ENCODE measurements around the gene AKT1S1. TPM values are rescaled to one million over a fixed set of nuclear protein-coding genes. Genes with fewer than 3 reads are reported as not detected.

AKT1S1 gene
- total RNA-seq, 1 experiment from 2014 or later = 64.6 TPM

DNA sequence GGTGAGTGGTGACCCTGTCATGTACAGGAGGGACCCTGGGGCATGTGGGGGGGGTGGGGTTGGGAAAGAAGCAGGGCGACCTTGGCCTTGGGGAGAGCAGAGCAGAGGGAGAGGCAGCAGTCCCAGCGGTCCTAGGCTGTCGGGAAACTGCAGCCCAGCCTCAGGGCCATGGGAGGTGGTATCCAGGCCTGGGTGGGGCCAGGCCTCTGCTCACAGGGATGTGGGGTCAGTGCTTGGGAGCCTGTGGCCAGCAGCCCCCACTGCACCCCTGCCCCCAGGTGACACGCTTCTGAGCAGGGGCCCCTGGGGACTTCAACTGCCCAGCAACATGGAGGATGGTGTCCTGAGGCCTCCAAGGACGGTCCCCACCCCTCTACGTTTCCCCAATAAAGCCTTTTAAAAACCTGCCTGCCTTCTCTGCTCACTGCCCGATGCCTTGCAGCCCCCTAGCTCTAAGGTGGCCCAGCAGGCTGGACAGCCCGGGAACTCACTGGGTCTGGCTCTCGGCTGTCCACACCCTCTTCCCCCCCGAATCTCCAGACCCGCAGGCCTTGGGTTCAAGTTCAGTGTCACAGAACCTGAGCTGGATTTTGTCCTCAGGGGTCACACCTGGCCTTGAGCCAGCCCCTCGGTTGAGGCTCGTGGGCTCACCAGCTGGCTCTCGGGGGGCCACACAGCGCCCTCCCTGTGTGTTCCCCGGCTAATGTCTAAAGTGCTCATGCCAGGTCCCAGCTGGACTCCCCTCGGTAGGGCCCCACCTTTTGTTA, 16.6 kb downstream of the AKT1S1 start:
- Mint-ChIP-seq H3K4me3 (ENCODE audit: unreplicated experiment) (no peak overlapping the region), H3K9me3 (ENCODE audit: unreplicated experiment) (no peaks in the 10 kb centered on the region), H3K27ac (ENCODE audit: unreplicated experiment) (peak overlapping the region; percentile 45), H3K27me3 (ENCODE audit: insufficient read depth, unreplicated experiment) (no peaks in the 10 kb centered on the region), H3K36me3 (ENCODE audit: insufficient read depth, unreplicated experiment) (peaks cover 96% of the 10 kb centered on the region), H3K4me1 (ENCODE audit: low read depth, unreplicated experiment) (peaks cover 6% of the 10 kb centered on the region)
- CTCF ChIA-PET = no interaction called here
- Histone ChIP-seq H3K9me3 (no peaks in the 10 kb centered on the region), H3K36me3 (ENCODE audit: control insufficient read depth, insufficient read depth, low read length) (peaks cover 19% of the 10 kb centered on the region), H3K27me3 (replicated peaks; ENCODE audit: control insufficient read depth, insufficient read depth, low read length) (no peaks in the 10 kb centered on the region), H3K4me1 (no peaks in the 10 kb centered on the region; the same call in 1 of the 2 replicates), H3K4me3 (ENCODE audit: low read depth, low read length) (no peak overlapping the region)
- intact Hi-C loops (cut with micrococcal nuclease; ENCODE audit: unreplicated experiment) = no loop called here
- no peak for DNase-seq
- TF ChIP-seq, protein P1, sequence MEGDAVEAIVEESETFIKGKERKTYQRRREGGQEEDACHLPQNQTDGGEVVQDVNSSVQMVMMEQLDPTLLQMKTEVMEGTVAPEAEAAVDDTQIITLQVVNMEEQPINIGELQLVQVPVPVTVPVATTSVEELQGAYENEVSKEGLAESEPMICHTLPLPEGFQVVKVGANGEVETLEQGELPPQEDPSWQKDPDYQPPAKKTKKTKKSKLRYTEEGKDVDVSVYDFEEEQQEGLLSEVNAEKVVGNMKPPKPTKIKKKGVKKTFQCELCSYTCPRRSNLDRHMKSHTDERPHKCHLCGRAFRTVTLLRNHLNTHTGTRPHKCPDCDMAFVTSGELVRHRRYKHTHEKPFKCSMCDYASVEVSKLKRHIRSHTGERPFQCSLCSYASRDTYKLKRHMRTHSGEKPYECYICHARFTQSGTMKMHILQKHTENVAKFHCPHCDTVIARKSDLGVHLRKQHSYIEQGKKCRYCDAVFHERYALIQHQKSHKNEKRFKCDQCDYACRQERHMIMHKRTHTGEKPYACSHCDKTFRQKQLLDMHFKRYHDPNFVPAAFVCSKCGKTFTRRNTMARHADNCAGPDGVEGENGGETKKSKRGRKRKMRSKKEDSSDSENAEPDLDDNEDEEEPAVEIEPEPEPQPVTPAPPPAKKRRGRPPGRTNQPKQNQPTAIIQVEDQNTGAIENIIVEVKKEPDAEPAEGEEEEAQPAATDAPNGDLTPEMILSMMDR (IDR thresholded peaks at IDR 0.05; ENCODE audit: insufficient read depth in 1 of 2, low read depth in 1 of 2, low read length in 1 of 2, severe bottlenecking in 1 of 2, unreplicated experiment in 1 of 2) = no peak
- POLR2A ChIA-PET = interaction anchor here (0.6 kb wide), 1 partner anchor 48 kb away, joined by 5 read pairs; no protein-coding TSS in a partner anchor
- no TSS peak for BruUV-seq (replicated peaks)

DNA sequence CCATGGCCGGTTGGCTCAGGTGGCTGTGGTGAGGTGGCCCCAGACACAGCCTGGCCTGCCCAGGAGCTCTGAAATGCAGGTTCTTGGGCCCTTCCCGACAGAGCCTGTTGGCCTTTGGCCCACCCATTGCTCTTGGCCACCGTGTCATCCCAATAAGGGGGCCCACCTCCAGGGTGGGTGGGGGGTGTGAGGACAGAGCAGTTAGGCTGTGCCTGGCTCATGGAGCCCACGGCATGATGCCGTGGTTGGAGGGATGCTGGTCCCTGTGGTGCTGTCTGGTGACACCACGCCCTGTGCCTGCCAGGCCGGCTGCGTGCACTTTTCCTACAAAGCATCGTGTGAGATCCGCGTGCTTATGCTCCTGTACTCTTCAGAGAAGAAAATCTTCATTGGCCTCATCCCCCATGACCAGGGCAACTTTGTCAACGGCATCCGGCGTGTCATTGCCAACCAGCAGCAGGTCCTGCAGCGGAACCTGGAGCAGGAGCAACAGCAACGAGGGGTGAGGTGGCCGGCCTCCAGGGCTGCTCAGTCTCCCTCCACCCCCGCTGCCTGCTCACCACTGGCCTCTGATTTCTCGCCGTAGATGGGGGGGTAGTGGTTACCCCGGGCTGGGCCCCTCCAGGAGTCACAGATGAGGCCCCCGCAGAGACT, 17.3 kb downstream of the AKT1S1 start:
- H3K9me3 Mint-ChIP-seq (ENCODE audit: unreplicated experiment) = no peaks in the 10 kb centered on the region
- intact Hi-C loops (cut with micrococcal nuclease; ENCODE audit: unreplicated experiment) = no loop called here
- Histone ChIP-seq H3K9me3 (no peaks in the 10 kb centered on the region), H3K36me3 (ENCODE audit: control insufficient read depth, insufficient read depth, low read length) (peaks cover 19% of the 10 kb centered on the region), H3K4me3 (ENCODE audit: low read depth, low read length) (no peak overlapping the region), H3K27me3 (replicated peaks; ENCODE audit: control insufficient read depth, insufficient read depth, low read length) (no peaks in the 10 kb centered on the region), H3K4me1 (no peaks in the 10 kb centered on the region)
- no peak overlapping the region for H3K4me3 Mint-ChIP-seq (ENCODE audit: unreplicated experiment)
- no peaks in the 10 kb centered on the region for H3K27me3 Mint-ChIP-seq (ENCODE audit: insufficient read depth, unreplicated experiment)
- no TSS peak for BruUV-seq (replicated peaks)
- H3K4me1 Mint-ChIP-seq (ENCODE audit: low read depth, unreplicated experiment) = no peaks in the 10 kb centered on the region
- ChIA-PET POLR2A (interaction anchor here (2.0 kb wide), 1 partner anchor 10 kb away, joined by 7 read pairs; no protein-coding TSS in a partner anchor), CTCF (no interaction called here)
- TF ChIP-seq, protein P1 (IDR thresholded peaks at IDR 0.05; ENCODE audit: insufficient read depth in 1 of 2, low read depth in 1 of 2, low read length in 1 of 2, severe bottlenecking in 1 of 2, unreplicated experiment in 1 of 2) = no peak
- H3K36me3 Mint-ChIP-seq (ENCODE audit: insufficient read depth, unreplicated experiment) = peaks cover 96% of the 10 kb centered on the region
- H3K27ac Mint-ChIP-seq (ENCODE audit: unreplicated experiment) = peak overlapping the region; percentile 45
- no peak for DNase-seq

DNA sequence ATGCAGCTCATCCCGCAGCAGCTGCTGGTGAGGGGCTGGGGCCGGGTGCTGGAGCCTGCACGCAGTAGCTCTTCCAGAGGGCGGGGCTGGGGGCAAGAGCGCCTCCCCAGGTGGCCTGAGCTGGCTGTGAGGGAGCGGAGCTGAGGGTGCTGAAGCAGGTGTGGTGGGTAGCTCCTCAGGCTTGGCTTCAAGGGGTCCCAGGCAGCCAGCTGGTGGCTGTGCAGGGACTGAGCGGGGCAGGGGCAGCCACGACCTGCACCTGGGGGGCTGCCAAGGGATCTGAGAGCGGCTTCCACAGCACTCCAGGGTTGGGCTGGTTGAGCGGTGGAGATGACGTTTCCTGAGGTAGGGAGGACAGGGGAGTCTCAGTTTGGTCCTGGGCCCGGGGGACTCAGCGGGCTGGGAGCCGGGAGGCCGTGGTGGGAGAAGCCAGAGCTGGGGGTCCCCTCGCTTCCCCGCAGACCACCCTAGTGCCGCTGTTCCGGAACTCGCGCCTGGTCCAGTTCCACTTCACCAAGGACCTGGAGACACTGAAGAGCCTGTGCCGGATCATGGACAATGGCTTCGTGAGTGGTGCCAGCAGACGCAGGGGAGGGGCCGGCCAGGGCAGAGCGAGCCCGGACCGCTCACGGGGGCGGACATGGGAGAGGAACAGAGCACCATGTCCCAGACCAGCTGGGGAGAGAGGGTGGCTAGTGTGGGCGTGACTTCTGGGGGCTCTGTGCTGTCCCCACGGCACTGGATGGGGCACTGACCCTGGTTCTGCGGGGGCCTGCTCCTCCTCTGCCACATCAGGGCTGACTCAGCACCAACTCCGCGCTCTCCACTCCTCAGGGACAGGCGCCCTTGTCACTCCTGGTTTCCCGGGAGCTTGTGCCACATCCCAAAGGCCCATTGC, 18.8 kb downstream of the AKT1S1 start:
- intact Hi-C loops (cut with micrococcal nuclease; ENCODE audit: unreplicated experiment) = no loop called here
- no peaks in the 10 kb centered on the region for H3K9me3 Mint-ChIP-seq (ENCODE audit: unreplicated experiment)
- H3K4me1 ChIP-seq = no peaks in the 10 kb centered on the region
- CTCF ChIA-PET = interaction anchor here (0.8 kb wide), 1 partner anchor 11 kb away, joined by 4 read pairs; no protein-coding TSS in a partner anchor
- H3K4me3 Mint-ChIP-seq (ENCODE audit: unreplicated experiment) = no peak overlapping the region
- no peaks in the 10 kb centered on the region for H3K4me1 Mint-ChIP-seq (ENCODE audit: low read depth, unreplicated experiment)
- H3K27me3 Mint-ChIP-seq (ENCODE audit: insufficient read depth, unreplicated experiment) = no peaks in the 10 kb centered on the region
- no peak for DNase-seq
- no peaks in the 10 kb centered on the region for H3K27me3 ChIP-seq (replicated peaks; ENCODE audit: control insufficient read depth, insufficient read depth, low read length)
- peak overlapping the region; percentile 61 for H3K27ac Mint-ChIP-seq (ENCODE audit: unreplicated experiment)
- H3K36me3 ChIP-seq (ENCODE audit: control insufficient read depth, insufficient read depth, low read length) = peaks cover 13% of the 10 kb centered on the region
- peaks cover 86% of the 10 kb centered on the region for H3K36me3 Mint-ChIP-seq (ENCODE audit: insufficient read depth, unreplicated experiment)
- no TSS peak for BruUV-seq (replicated peaks)
- H3K9me3 ChIP-seq = no peaks in the 10 kb centered on the region
- TF ChIP-seq, protein P1 (IDR thresholded peaks at IDR 0.05; ENCODE audit: insufficient read depth in 1 of 2, low read depth in 1 of 2, low read length in 1 of 2, severe bottlenecking in 1 of 2, unreplicated experiment in 1 of 2) = no peak
- no peak overlapping the region for H3K4me3 ChIP-seq (ENCODE audit: low read depth, low read length)
- POLR2A ChIA-PET = interaction anchor here (2.0 kb wide), 1 partner anchor 11 kb away, joined by 7 read pairs; no protein-coding TSS in a partner anchor
